Measurements from ENCODE around the gene TEKT3. TPM values are rescaled to one million over a fixed set of nuclear protein-coding genes. Genes with fewer than 3 reads are reported as not detected.

The TEKT3 gene
- polyA plus RNA-seq, 1 of the 3 experiments (the other 2 are of a cell fraction): 0.62 TPM

DNA sequence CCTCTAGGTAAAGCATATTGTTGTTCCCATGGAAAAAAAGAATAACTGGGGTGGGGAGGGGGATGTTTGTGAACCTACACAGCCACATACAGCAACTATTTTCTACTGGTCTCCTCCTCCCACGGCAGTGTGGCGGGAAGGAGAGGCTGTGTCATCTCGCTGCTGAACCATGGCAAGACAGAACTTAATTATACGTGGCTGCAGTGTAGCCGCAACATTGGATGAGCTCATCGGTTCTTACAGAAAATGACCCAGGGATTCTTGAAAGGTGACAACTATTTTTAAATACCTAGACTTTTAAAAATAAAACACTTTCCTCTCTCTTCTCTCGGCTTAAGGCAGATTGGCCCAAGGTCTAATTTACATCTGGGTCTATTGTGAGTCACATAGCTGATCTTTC, 19.8 kb upstream of the TEKT3 start:
- no peaks in the 10 kb centered on the region for H3K9me2 ChIP-seq
- H3K27me3 ChIP-seq (ENCODE audit: insufficient read depth): no peaks in the 10 kb centered on the region
- H3K27ac ChIP-seq (ENCODE audit: low read depth in 2 of 2, low read length in 1 of 2): no peak overlapping the region
- H4K20me1 ChIP-seq (ENCODE audit: insufficient read depth): no peaks in the 10 kb centered on the region
- H3K4me2 ChIP-seq: no peak overlapping the region
- H3K4me3 ChIP-seq (ENCODE audit: low read depth in 2 of 2, low read length in 1 of 2): no peak overlapping the region
- H3F3A ChIP-seq (replicated peaks; ENCODE audit: insufficient read depth): no peaks in the 10 kb centered on the region
- ChIA-PET CTCF (interaction anchor here (0.8 to 1.1 kb wide), 3 partner anchors 8 to 142 kb away, joined by 3 to 5 read pairs (median 4); no protein-coding TSS in a partner anchor), POLR2A (no interaction called here)
- H3K9me3 ChIP-seq: no peaks in the 10 kb centered on the region
- WGBS (ENCODE audit: low lambda C conversion rate): 70% methylated on average over 6 of the region's 7 CpGs
- no peak for DNase-seq
- no peak overlapping the region for H3K9ac ChIP-seq
- no peak overlapping the region for H2AFZ ChIP-seq (ENCODE audit: low read depth)
- H3K4me1 ChIP-seq (ENCODE audit: control insufficient read depth in 1 of 2, insufficient read depth in 2 of 2, low read depth in 1 of 2, low read length in 1 of 2): no peaks in the 10 kb centered on the region
- H3K36me3 ChIP-seq (replicated peaks in 1 of 2; ENCODE audit: control insufficient read depth in 1 of 2, insufficient read depth in 2 of 2, low read length in 1 of 2): no peaks in the 10 kb centered on the region
- H3K79me2 ChIP-seq (ENCODE audit: insufficient read depth): no peaks in the 10 kb centered on the region
- TF ChIP-seq NRF1 (IDR thresholded peaks at IDR 0.05; ENCODE audit: low read depth, low read length) (no peak), ZBTB33 (IDR thresholded peaks at IDR 0.05; ENCODE audit: borderline replicate concordance, low read depth) (no peak), FOXM1 (IDR thresholded peaks at IDR 0.05; ENCODE audit: low read depth) (no peak), RAD21 (IDR thresholded peaks at IDR 0.05; ENCODE audit: low read length) (no peak), JUND (IDR thresholded peaks at IDR 0.05) (no peak), FOSL2 (IDR thresholded peaks at IDR 0.05; ENCODE audit: borderline replicate concordance, low read depth) (no peak), YY1 (IDR thresholded peaks at IDR 0.05; ENCODE audit: low read depth) (no peak), IRF3 (IDR thresholded peaks at IDR 0.05; ENCODE audit: low read depth, low read length) (no peak), POLR2AphosphoS5 (IDR thresholded peaks at IDR 0.05; ENCODE audit: low read depth, low read length) (no peak), EZH2phosphoT487 (IDR thresholded peaks at IDR 0.05; ENCODE audit: borderline replicate concordance, low read depth) (no peak), USF1 (IDR thresholded peaks at IDR 0.05; ENCODE audit: borderline replicate concordance, low read depth) (no peak), ELF1 (IDR thresholded peaks at IDR 0.05) (no peak), MEF2A (IDR thresholded peaks at IDR 0.05; ENCODE audit: borderline replicate concordance, low read depth) (no peak), NFIC (IDR thresholded peaks at IDR 0.05; ENCODE audit: borderline replicate concordance) (no peak), CTCF (IDR thresholded peaks at IDR 0.05) (no peak)
- TF ChIP-seq, protein P1, sequence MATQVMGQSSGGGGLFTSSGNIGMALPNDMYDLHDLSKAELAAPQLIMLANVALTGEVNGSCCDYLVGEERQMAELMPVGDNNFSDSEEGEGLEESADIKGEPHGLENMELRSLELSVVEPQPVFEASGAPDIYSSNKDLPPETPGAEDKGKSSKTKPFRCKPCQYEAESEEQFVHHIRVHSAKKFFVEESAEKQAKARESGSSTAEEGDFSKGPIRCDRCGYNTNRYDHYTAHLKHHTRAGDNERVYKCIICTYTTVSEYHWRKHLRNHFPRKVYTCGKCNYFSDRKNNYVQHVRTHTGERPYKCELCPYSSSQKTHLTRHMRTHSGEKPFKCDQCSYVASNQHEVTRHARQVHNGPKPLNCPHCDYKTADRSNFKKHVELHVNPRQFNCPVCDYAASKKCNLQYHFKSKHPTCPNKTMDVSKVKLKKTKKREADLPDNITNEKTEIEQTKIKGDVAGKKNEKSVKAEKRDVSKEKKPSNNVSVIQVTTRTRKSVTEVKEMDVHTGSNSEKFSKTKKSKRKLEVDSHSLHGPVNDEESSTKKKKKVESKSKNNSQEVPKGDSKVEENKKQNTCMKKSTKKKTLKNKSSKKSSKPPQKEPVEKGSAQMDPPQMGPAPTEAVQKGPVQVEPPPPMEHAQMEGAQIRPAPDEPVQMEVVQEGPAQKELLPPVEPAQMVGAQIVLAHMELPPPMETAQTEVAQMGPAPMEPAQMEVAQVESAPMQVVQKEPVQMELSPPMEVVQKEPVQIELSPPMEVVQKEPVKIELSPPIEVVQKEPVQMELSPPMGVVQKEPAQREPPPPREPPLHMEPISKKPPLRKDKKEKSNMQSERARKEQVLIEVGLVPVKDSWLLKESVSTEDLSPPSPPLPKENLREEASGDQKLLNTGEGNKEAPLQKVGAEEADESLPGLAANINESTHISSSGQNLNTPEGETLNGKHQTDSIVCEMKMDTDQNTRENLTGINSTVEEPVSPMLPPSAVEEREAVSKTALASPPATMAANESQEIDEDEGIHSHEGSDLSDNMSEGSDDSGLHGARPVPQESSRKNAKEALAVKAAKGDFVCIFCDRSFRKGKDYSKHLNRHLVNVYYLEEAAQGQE (IDR thresholded peaks at IDR 0.05; ENCODE audit: low read depth, low read length): no peak

Data from SK-N-SH (cell line).